ENCODE measurements around the gene OR1B1.
"Not testable (repeated sequence)": the region's sequence is repeated elsewhere in the genome, so short reads cannot be mapped to it uniquely, and the experiment has no call there.

Gene OR1B1

GRCh38 chr9:122657527-122657926, at the start of gene OR1B1:
OR1B1 (minus strand) TSS chr9:122657627.
- no peak for DNase-seq

- DNase-seq: no peak
Measured at GRCh38 chr9:122695696-122696095, 38.3 kb upstream of the OR1B1 start.

- DNase-seq: no peak
Measured at GRCh38 chr9:122684851-122685250, 27.4 kb upstream of the OR1B1 start.

GRCh38 chr9:122672481-122672880, 15.1 kb upstream of the OR1B1 start:
- no peak for DNase-seq

- no peak for DNase-seq
Measured at GRCh38 chr9:122661416-122661815, 4.0 kb upstream of the OR1B1 start, which contains the start of gene OR1L1. OR1L1 (plus strand) TSS chr9:122661716; CDS start chr9:122661716, 0 bp downstream.

GRCh38 chr9:122656378-122656777, 1.0 kb downstream of the OR1B1 start:
- no peak for DNase-seq

- DNase-seq: no peak
Measured at GRCh38 chr9:122642226-122642625, 15.2 kb downstream of the OR1B1 start.

- no peak for DNase-seq
Measured at GRCh38 chr9:122619996-122620395, 37.4 kb downstream of the OR1B1 start.

- DNase-seq: no peak
Measured at GRCh38 chr9:122614362-122614761, 43.1 kb downstream of the OR1B1 start, which contains the start of gene OR1Q1. OR1Q1 (plus strand) TSS chr9:122614738; CDS start chr9:122614738, 0 bp downstream.

GRCh38 chr9:122609804-122610203, 47.6 kb downstream of the OR1B1 start:
- no peak for DNase-seq

- no peak for DNase-seq
Measured at GRCh38 chr9:122606587-122606986, 50.8 kb downstream of the OR1B1 start.

GRCh38 chr9:122605691-122606090, 51.7 kb downstream of the OR1B1 start:
- no peak for DNase-seq

- not testable (repeated sequence) for DNase-seq
Measured at GRCh38 chr9:122583284-122583683, 74.1 kb downstream of the OR1B1 start, which contains the start of gene OR1L8. OR1L8 (minus strand) TSS chr9:122583384; CDS start chr9:122568477, 14,907 bp downstream.

- no peak for DNase-seq
Measured at GRCh38 chr9:122580360-122580759, 77.1 kb downstream of the OR1B1 start.

GRCh38 chr9:122579874-122580273, 77.6 kb downstream of the OR1B1 start:
- no peak for DNase-seq

All from NK-92 treated with Interleukin-12 subunit alpha and Interleukin-12 subunit beta, amount 100 ng/mL, for 24 hours (cell line).